Measurements from ENCODE around the gene PPME1. TPM values are rescaled to one million over a fixed set of nuclear protein-coding genes. Genes with fewer than 3 reads are reported as not detected.

Gene PPME1
- total RNA-seq, 1 donor from 2014 or later: 35.4 TPM

GRCh38 chr11:74225565-74225964, 54.5 kb downstream of the PPME1 start:
- no peak for DNase-seq (ENCODE audit: low spot score)

- no peak for DNase-seq (ENCODE audit: low spot score)
Observed at GRCh38 chr11:74226907-74227306, 55.8 kb downstream of the PPME1 start.

- DNase-seq (ENCODE audit: low spot score): no peak
Observed at GRCh38 chr11:74232311-74232950, 61.3 kb downstream of the PPME1 start.

GRCh38 chr11:74233683-74234082, 62.6 kb downstream of the PPME1 start:
- DNase-seq (ENCODE audit: low spot score): no peak

- DNase-seq (ENCODE audit: low spot score): no peak
Observed at GRCh38 chr11:74235121-74235520, 64.0 kb downstream of the PPME1 start.

GRCh38 chr11:74237541-74237940, 66.5 kb downstream of the PPME1 start:
- DNase-seq (ENCODE audit: low spot score): no peak

GRCh38 chr11:74238243-74238642, 67.2 kb downstream of the PPME1 start:
- DNase-seq (ENCODE audit: low spot score): no peak

- no peak for DNase-seq (ENCODE audit: low spot score)
Observed at GRCh38 chr11:74248469-74248868, 77.4 kb downstream of the PPME1 start.

- no peak for DNase-seq (ENCODE audit: low spot score)
Observed at GRCh38 chr11:74249496-74249895, 78.4 kb downstream of the PPME1 start.

GRCh38 chr11:74253361-74253760, 82.3 kb downstream of the PPME1 start:
- DNase-seq (ENCODE audit: low spot score): no peak

GRCh38 chr11:74255741-74256375, 84.8 kb downstream of the PPME1 start:
- no peak for DNase-seq (ENCODE audit: low spot score)

- no peak for DNase-seq (ENCODE audit: low spot score)
Observed at GRCh38 chr11:74256378-74257133, 85.5 kb downstream of the PPME1 start.

- DNase-seq (ENCODE audit: low spot score): no peak
Observed at GRCh38 chr11:74257959-74258553, 87.0 kb downstream of the PPME1 start.

GRCh38 chr11:74262725-74263124, 91.6 kb downstream of the PPME1 start:
- DNase-seq (ENCODE audit: low spot score): no peak

GRCh38 chr11:74265256-74265655, 94.2 kb downstream of the PPME1 start:
- no peak for DNase-seq (ENCODE audit: low spot score)

GRCh38 chr11:74267014-74267413, 95.9 kb downstream of the PPME1 start:
- DNase-seq (ENCODE audit: low spot score): no peak

GRCh38 chr11:74268456-74268855, 97.4 kb downstream of the PPME1 start:
- no peak for DNase-seq (ENCODE audit: low spot score)

GRCh38 chr11:74269161-74269811, 98.2 kb downstream of the PPME1 start:
- DNase-seq (ENCODE audit: low spot score): no peak

GRCh38 chr11:74272276-74272675, 101.2 kb downstream of the PPME1 start:
- no peak for DNase-seq (ENCODE audit: low spot score)

- DNase-seq (ENCODE audit: low spot score): no peak
Observed at GRCh38 chr11:74276581-74276980, 105.5 kb downstream of the PPME1 start.

- DNase-seq (ENCODE audit: low spot score): no peak
Observed at GRCh38 chr11:74278103-74278502, 107.0 kb downstream of the PPME1 start.
